ENCODE measurements around the gene POGLUT2.

GRCh38 chr13:102779436-102780159 lies 19.2 kb downstream of the POGLUT2 start:
- no peak for TF ChIP-seq CTCF (IDR thresholded peaks at IDR 0.05; ENCODE audit: low read depth, low read length)
- no peak for TF ChIP-seq POLR2A (IDR thresholded peaks at IDR 0.05; ENCODE audit: extremely low read depth, insufficient read length)
- TF ChIP-seq MYC (IDR thresholded peaks at IDR 0.05; ENCODE audit: low read depth, low read length) = peak; percentile 49
